CMK (cell line): Measurements from ENCODE around the gene HOOK2.
A peak's percentile ranks its signal among the peaks of the same experiment; 100 is the strongest.

Source experiments
- DNase-seq: peaks from one replicate; pipeline ENCODE4 v3.0.0-alpha.2; 2010; ENCODE audit warnings: low read depth

The HOOK2 gene

GRCh38 chr19:12793290-12794195, 18.2 kb upstream of the HOOK2 start:
- peak; percentile 78 for DNase-seq

- no peak for DNase-seq
Observed at GRCh38 chr19:12792853-12793289, 17.5 kb upstream of the HOOK2 start.

GRCh38 chr19:12792051-12792852, 16.9 kb upstream of the HOOK2 start:
- DNase-seq, result no peak

GRCh38 chr19:12791345-12792050, 16.1 kb upstream of the HOOK2 start, which contains the start of gene JUNB:
TSS of gene JUNB (plus strand) at chr19:12791486. CDS start at chr19:12791772, 286 bp downstream.
- DNase-seq, result peak; percentile 88

GRCh38 chr19:12790628-12791344, 15.4 kb upstream of the HOOK2 start:
- DNase-seq, result no peak

GRCh38 chr19:12789904-12790619, 14.7 kb upstream of the HOOK2 start:
- peak; percentile 95 for DNase-seq

- DNase-seq, result no peak
Observed at GRCh38 chr19:12789098-12789903, 13.9 kb upstream of the HOOK2 start.

GRCh38 chr19:12788682-12789097, 13.3 kb upstream of the HOOK2 start:
- peak; percentile 79 for DNase-seq

GRCh38 chr19:12788042-12788681, 12.8 kb upstream of the HOOK2 start:
- no peak for DNase-seq

- no peak for DNase-seq
Observed at GRCh38 chr19:12787458-12787857, 12.1 kb upstream of the HOOK2 start.

- DNase-seq, result no peak
Observed at GRCh38 chr19:12786952-12787351, 11.6 kb upstream of the HOOK2 start.

GRCh38 chr19:12786141-12786870, 11.0 kb upstream of the HOOK2 start:
- peak; percentile 83 for DNase-seq

GRCh38 chr19:12785431-12786031, 10.2 kb upstream of the HOOK2 start:
- DNase-seq, result no peak

- DNase-seq, result peak; percentile 80
Observed at GRCh38 chr19:12784871-12785430, 9.6 kb upstream of the HOOK2 start.

- peak; percentile 90 for DNase-seq
Observed at GRCh38 chr19:12784394-12784870, 9.1 kb upstream of the HOOK2 start.

GRCh38 chr19:12783849-12784393, 8.6 kb upstream of the HOOK2 start:
- no peak for DNase-seq

GRCh38 chr19:12783291-12783848, 8.0 kb upstream of the HOOK2 start:
- no peak for DNase-seq
